ENCODE results near the gene SPATA1.

The SPATA1 gene

DNA sequence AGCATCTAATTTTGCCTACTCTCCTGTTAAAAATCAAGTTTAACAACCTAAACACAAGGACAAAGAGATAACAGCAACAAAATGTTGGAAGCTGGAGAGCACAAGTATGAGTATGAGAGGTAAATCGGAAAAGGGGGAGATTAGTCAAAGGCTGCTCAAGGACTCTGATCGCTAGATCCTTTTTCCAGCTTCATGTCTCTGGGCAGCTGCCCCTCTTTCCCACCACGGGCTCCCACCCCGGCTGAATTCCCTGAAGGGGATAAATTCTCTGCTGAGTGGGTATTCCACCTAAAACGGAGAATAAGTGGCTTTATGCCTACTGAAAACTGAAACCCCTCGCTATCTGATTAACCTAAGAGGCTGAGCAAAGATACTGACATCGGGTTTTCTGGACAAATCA, 68.8 kb downstream of the SPATA1 start:
- no peaks in the 10 kb centered on the region for H3K4me1 ChIP-seq (ENCODE audit: low read length)
- H3F3A ChIP-seq (ENCODE audit: insufficient read depth, low read length), result peaks cover 6% of the 10 kb centered on the region
- H3K79me2 ChIP-seq (ENCODE audit: low read length), result no peaks in the 10 kb centered on the region
- no peaks in the 10 kb centered on the region for H4K20me1 ChIP-seq (ENCODE audit: insufficient read depth, low read length)
- H3K4me3 ChIP-seq (ENCODE audit: low read length), result peak overlapping the region; percentile 59; the same call in 1 of the 2 replicates
- no peak for DNase-seq
- peak overlapping the region; percentile 74 for H3K4me2 ChIP-seq (ENCODE audit: low read depth, low read length)
- TF ChIP-seq, protein P1, sequence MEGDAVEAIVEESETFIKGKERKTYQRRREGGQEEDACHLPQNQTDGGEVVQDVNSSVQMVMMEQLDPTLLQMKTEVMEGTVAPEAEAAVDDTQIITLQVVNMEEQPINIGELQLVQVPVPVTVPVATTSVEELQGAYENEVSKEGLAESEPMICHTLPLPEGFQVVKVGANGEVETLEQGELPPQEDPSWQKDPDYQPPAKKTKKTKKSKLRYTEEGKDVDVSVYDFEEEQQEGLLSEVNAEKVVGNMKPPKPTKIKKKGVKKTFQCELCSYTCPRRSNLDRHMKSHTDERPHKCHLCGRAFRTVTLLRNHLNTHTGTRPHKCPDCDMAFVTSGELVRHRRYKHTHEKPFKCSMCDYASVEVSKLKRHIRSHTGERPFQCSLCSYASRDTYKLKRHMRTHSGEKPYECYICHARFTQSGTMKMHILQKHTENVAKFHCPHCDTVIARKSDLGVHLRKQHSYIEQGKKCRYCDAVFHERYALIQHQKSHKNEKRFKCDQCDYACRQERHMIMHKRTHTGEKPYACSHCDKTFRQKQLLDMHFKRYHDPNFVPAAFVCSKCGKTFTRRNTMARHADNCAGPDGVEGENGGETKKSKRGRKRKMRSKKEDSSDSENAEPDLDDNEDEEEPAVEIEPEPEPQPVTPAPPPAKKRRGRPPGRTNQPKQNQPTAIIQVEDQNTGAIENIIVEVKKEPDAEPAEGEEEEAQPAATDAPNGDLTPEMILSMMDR (IDR thresholded peaks at IDR 0.05; ENCODE audit: low read length), result no peak
- TF ChIP-seq EZH2phosphoT487 (IDR thresholded peaks at IDR 0.05; ENCODE audit: low read length) (no peak), EZH2 (optimal IDR thresholded peaks at IDR 0.05; ENCODE audit: low read depth, low read length) (no peak)
- H3K36me3 ChIP-seq (replicated peaks; ENCODE audit: insufficient read depth, low read length), result no peaks in the 10 kb centered on the region
- H2AFZ ChIP-seq (ENCODE audit: low read length), result peak overlapping the region; percentile 51
- H3K9ac ChIP-seq (ENCODE audit: low read length), result no peak overlapping the region
- H3K9me3 ChIP-seq (replicated peaks; ENCODE audit: insufficient read depth, low read length), result no peaks in the 10 kb centered on the region
- no peaks in the 10 kb centered on the region for H3K27me3 ChIP-seq (replicated peaks; ENCODE audit: insufficient read depth, low read length)
- no peaks in the 10 kb centered on the region for H3K9me2 ChIP-seq (replicated peaks; ENCODE audit: insufficient read depth, low read length)
- no peak overlapping the region for H3K27ac ChIP-seq (ENCODE audit: low read length)

GRCh38 chr1:84581648-84582047, 75.5 kb downstream of the SPATA1 start:
- Histone ChIP-seq H3K27me3 (replicated peaks; ENCODE audit: insufficient read depth, low read length) (no peaks in the 10 kb centered on the region), H3K4me3 (ENCODE audit: low read length) (no peak overlapping the region), H4K20me1 (ENCODE audit: insufficient read depth, low read length) (no peaks in the 10 kb centered on the region), H3K9me2 (replicated peaks; ENCODE audit: insufficient read depth, low read length) (no peaks in the 10 kb centered on the region), H2AFZ (ENCODE audit: low read length) (no peak overlapping the region), H3K4me1 (ENCODE audit: low read length) (0 out of 2 replicates have a peak, but pooled peaks cover 5% of the 10 kb centered on the region), H3K36me3 (replicated peaks; ENCODE audit: insufficient read depth, low read length) (no peaks in the 10 kb centered on the region), H3K9me3 (replicated peaks; ENCODE audit: insufficient read depth, low read length) (no peaks in the 10 kb centered on the region), H3F3A (ENCODE audit: insufficient read depth, low read length) (peaks cover 12% of the 10 kb centered on the region), H3K27ac (ENCODE audit: low read length) (no peak overlapping the region), H3K4me2 (ENCODE audit: low read depth, low read length) (no peak overlapping the region), H3K9ac (ENCODE audit: low read length) (no peak overlapping the region), H3K79me2 (ENCODE audit: low read length) (no peaks in the 10 kb centered on the region)
- TF ChIP-seq, protein P1 (IDR thresholded peaks at IDR 0.05; ENCODE audit: low read length), result no peak
- TF ChIP-seq EZH2 (optimal IDR thresholded peaks at IDR 0.05; ENCODE audit: low read depth, low read length), result no peak
- no peak for TF ChIP-seq EZH2phosphoT487 (IDR thresholded peaks at IDR 0.05; ENCODE audit: low read length)
- DNase-seq, result no peak

DNA sequence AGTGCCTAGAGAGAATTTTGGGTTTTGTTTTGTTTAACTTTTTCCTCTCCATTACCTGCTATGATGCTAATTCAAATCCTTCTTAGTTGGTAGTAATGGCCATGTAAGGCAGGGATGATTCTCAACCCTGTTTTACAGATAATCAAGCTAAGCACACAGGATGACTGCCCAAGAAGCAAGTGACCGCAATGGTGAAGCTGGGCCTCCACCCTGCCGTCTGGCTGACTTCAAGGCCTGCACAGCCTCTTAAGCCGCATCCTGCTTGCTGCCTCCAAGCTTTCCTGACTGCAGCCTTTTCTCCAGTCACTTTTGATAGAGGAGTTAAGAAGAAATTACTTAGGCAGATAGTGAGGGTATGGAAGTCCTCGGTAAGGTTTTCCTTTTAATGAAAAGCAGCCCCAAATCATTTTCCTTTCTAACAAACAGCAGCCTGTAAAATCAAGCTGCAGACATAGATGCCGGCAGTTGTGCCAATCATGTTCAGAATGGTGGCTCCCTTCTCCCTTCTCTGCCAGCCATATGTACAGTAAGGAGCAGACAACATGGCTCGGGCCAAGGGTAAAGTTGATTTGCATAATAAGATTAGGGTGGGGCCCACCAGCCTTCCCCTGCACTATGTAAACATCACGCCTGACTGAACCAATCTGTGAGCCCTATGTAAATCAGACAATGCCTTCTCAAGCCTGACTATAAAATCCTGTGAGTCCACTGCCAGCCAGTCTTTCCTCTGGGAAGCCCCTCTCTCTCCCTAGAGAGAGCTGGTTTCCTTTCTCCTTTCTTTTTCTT, 76.8 kb downstream of the SPATA1 start:
- Histone ChIP-seq H4K20me1 (ENCODE audit: insufficient read depth, low read length) (no peaks in the 10 kb centered on the region), H3K36me3 (replicated peaks; ENCODE audit: insufficient read depth, low read length) (no peaks in the 10 kb centered on the region), H3K9me3 (replicated peaks; ENCODE audit: insufficient read depth, low read length) (no peaks in the 10 kb centered on the region), H3K9ac (ENCODE audit: low read length) (peak overlapping the region; percentile 5; the same call in 1 of the 2 replicates), H3K4me2 (ENCODE audit: low read depth, low read length) (peak overlapping the region; percentile 55; the same call in 1 of the 2 replicates), H3K9me2 (replicated peaks; ENCODE audit: insufficient read depth, low read length) (no peaks in the 10 kb centered on the region), H3K79me2 (ENCODE audit: low read length) (no peaks in the 10 kb centered on the region), H3K4me3 (ENCODE audit: low read length) (peak overlapping the region; percentile 36), H3F3A (ENCODE audit: insufficient read depth, low read length) (peaks cover 12% of the 10 kb centered on the region), H3K27me3 (replicated peaks; ENCODE audit: insufficient read depth, low read length) (no peaks in the 10 kb centered on the region), H2AFZ (ENCODE audit: low read length) (peak overlapping the region; percentile 52; the same call in 1 of the 2 replicates), H3K27ac (ENCODE audit: low read length) (peak overlapping the region; percentile 67; the same call in 1 of the 2 replicates), H3K4me1 (ENCODE audit: low read length) (0 out of 2 replicates have a peak, but pooled peaks cover 5% of the 10 kb centered on the region)
- TF ChIP-seq EZH2phosphoT487 (IDR thresholded peaks at IDR 0.05; ENCODE audit: low read length) (no peak), EZH2 (optimal IDR thresholded peaks at IDR 0.05; ENCODE audit: low read depth, low read length) (no peak)
- TF ChIP-seq, protein P1 (IDR thresholded peaks at IDR 0.05; ENCODE audit: low read length), result no peak
- peak; percentile 75 for DNase-seq
